Subcutaneous abdominal adipose tissue (tissue), 5 donors: Measurements from ENCODE around the gene IST1.

Experiments used
- H3K27ac ChIP-seq: one replicate; pipeline ENCODE4 v1.7.0; 2013; ENCODE audit warnings: low read depth, mild to moderate bottlenecking, inconsistent platforms, low read length, moderate library complexity
- H3K27me3 ChIP-seq, 5 donors: one replicate each; pipeline ENCODE4 v1.7.0; 2013; ENCODE audit warnings: low read length in 5 of 5, inconsistent platforms in 1 of 5; ENCODE audit not compliant: control insufficient read depth in 5 of 5, insufficient read depth in 4 of 5
- H3K36me3 ChIP-seq, 5 donors: one replicate each; pipeline ENCODE4 v1.7.0; 2013; ENCODE audit warnings: low read length in 5 of 5; ENCODE audit not compliant: control insufficient read depth in 5 of 5, insufficient read depth in 5 of 5
- H3K4me1 ChIP-seq, 5 donors: one replicate each; pipeline ENCODE4 v1.7.0; 2013; ENCODE audit warnings: low read length in 5 of 5, mild to moderate bottlenecking in 3 of 5, moderate library complexity in 1 of 5; ENCODE audit not compliant: control insufficient read depth in 5 of 5, insufficient read depth in 5 of 5
- H3K4me3 ChIP-seq, 5 donors: one replicate each; pipeline ENCODE4 v1.7.0; 2013; ENCODE audit warnings: low read length in 5 of 5, low read depth in 1 of 5
- H3K9ac ChIP-seq, 5 donors: one replicate each; pipeline ENCODE4 v1.7.0; 2013; ENCODE audit warnings: low read length in 5 of 5, mild to moderate bottlenecking in 4 of 5, moderate library complexity in 3 of 5
- H3K9me3 ChIP-seq, 5 donors: one replicate each; pipeline ENCODE4 v1.7.0; 2013; ENCODE audit warnings: low read length in 5 of 5; ENCODE audit not compliant: control insufficient read depth in 5 of 5
- donor health status: healthy.
- donor health status: healthy.
- donor health status: healthy.
- donor health status: healthy.
- donor health status: healthy.

IST1 gene

GRCh38 chr16:71873199-71873598 lies 22.1 kb upstream of the IST1 start:
- H3K27me3 ChIP-seq: no peaks in the 10 kb centered on the region
- H3K27ac ChIP-seq: no peak overlapping the region
- no peaks in the 10 kb centered on the region for H3K4me1 ChIP-seq
- no peak overlapping the region for H3K9ac ChIP-seq
- peaks cover 7 to 36% (median 12%) of the 10 kb centered on the region in 5 donors for H3K36me3 ChIP-seq
- H3K9me3 ChIP-seq: no peaks in the 10 kb centered on the region
- no peak overlapping the region for H3K4me3 ChIP-seq

GRCh38 chr16:71878911-71879310 lies 16.4 kb upstream of the IST1 start:
- Histone ChIP-seq H3K36me3 (peaks cover 12 to 47% (median 17%) of the 10 kb centered on the region in 5 donors), H3K9ac (no peak overlapping the region), H3K27ac (no peak overlapping the region), H3K27me3 (no peaks in the 10 kb centered on the region), H3K4me1 (peaks cover 3 to 16% (median 14%) of the 10 kb centered on the region in 5 donors), H3K4me3 (no peak overlapping the region), H3K9me3 (no peaks in the 10 kb centered on the region)

- Histone ChIP-seq H3K27ac (no peak overlapping the region), H3K4me3 (no peak overlapping the region), H3K27me3 (no peaks in the 10 kb centered on the region), H3K36me3 (peaks cover 12 to 40% (median 17%) of the 10 kb centered on the region in 5 donors), H3K4me1 (peaks cover 3 to 26% (median 21%) of the 10 kb centered on the region in 5 donors), H3K9me3 (no peaks in the 10 kb centered on the region), H3K9ac (peak overlapping the region in 1 of 5 donors; percentile 2)
These were observed 15.2 kb upstream of the IST1 start for GRCh38 chr16:71880176-71880575.

DNA sequence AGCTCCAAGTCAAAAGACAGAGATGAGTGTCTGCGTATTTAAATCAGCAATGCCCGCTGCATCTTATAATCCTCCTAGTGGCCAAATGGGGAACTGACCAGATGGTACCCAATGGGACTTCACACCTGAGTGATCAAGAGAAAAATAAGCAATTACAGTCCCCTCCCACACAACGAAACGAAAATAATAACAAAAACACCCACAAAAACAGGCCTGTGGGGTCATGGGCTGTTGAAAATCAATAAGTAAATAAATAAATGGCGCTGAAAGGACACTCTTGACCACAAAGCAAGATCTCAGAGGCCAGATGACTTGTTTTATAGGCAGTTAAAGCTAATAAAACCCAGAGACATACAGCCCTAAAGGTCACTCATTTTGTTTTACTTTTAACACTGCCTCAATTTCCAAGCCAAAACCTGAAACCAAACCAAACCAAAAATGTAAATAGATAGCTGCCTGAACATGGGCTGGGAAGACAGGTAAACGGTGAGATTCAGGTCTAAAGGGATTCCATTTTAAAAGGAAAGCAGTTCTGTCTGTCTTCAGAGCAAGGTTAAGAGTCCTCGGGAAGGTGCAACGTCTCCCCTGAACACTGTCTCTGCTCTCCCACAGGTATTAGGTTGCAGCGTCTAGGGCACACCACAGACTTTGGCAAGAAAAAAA lies 12.7 kb upstream of the IST1 start:
- Histone ChIP-seq H3K27ac (peak overlapping the region; percentile 89), H3K4me1 (peaks cover 3 to 28% (median 24%) of the 10 kb centered on the region in 5 donors), H3K27me3 (no peaks in the 10 kb centered on the region), H3K9me3 (no peaks in the 10 kb centered on the region), H3K36me3 (peaks cover 9 to 25% (median 14%) of the 10 kb centered on the region in 5 donors), H3K9ac (peak overlapping the region in 3 of 5 donors; percentile 47 to 66 (median 61)), H3K4me3 (peak overlapping the region in 4 of 5 donors; percentile 60 to 88 (median 82))

DNA sequence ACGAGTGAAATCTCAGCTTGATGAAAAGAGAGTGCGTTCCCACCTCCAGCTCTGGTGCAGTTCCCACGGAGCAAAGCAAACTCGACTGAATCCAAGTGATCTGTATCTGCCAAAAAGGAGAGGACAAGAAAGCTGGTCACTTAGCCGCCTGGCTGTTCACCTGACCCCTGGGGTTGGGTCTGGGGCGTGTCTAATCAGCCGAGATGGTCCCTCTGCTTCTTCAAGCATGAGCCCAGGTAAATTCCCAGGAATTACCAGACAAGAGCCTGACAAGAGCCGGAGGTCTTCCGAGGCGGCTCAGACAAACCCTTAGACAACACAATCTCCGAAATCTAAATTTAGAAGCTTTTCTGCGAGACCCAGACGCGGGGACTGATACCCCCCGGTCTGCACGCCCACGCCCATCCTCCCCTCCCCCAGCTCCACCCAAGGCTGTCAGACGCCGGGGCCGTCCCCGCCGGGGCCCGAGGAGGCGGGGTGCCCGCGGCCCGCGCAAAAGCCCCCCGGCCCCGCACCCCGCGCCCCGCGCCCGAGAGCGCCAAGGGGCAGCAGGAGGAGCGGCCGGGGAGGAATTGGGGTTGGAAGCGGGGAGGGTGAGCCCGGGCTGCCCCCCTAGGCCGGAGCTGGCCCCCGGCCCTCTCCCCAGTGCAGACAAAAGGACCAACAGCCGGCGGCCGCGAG lies 12.0 kb upstream of the IST1 start:
- H3K36me3 ChIP-seq: peaks cover 9 to 25% (median 14%) of the 10 kb centered on the region in 5 donors
- H3K4me3 ChIP-seq: peak overlapping the region; percentile 60 to 88 (median 81)
- peak overlapping the region in 4 of 5 donors; percentile 61 to 96 (median 80) for H3K9ac ChIP-seq
- H3K27ac ChIP-seq: peak overlapping the region; percentile 89
- H3K27me3 ChIP-seq: no peaks in the 10 kb centered on the region
- no peaks in the 10 kb centered on the region for H3K9me3 ChIP-seq
- H3K4me1 ChIP-seq: peaks cover 3 to 28% (median 24%) of the 10 kb centered on the region in 5 donors

GRCh38 chr16:71883849-71884638 lies 11.3 kb upstream of the IST1 start, which contains the start of gene ZNF821:
ZNF821 (minus strand) TSS chr16:71884182; CDS start chr16:71879946, 4,236 bp downstream.
- Histone ChIP-seq H3K4me3 (peak within 1 kb of the TSS; percentile 73 to 88 (median 81)), H3K27me3 (no peaks in the 10 kb centered on the region), H3K36me3 (peaks cover 6 to 18% (median 10%) of the 10 kb centered on the region in 5 donors), H3K9me3 (no peaks in the 10 kb centered on the region), H3K27ac (peak within 1 kb of the TSS; percentile 89), H3K4me1 (peaks cover 3 to 28% (median 24%) of the 10 kb centered on the region in 5 donors), H3K9ac (peak within 1 kb of the TSS; percentile 68 to 96 (median 93))

DNA sequence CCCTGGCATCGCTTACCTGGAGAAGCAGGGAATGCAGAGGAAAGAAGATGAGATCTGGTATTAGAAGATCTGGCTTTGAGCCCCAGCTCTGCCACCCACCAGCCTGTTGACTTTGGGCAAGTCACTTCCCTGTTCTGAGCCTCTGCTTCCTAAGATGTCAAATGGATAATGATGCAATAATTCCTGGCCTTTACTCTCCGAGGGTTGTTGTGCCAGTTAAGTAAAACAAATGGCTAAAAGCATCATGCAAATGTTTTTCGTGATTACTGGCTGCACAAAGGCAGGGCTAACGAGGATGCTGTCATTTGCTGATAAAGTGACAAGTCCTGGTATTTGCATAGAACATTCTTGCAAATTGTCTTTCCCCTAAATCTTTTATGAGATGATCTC lies 10.1 kb upstream of the IST1 start:
- Histone ChIP-seq H3K27me3 (no peaks in the 10 kb centered on the region), H3K4me1 (peaks cover 3 to 28% (median 22%) of the 10 kb centered on the region in 5 donors), H3K36me3 (peaks cover 0 to 8% (median 2%) of the 10 kb centered on the region in 5 donors), H3K9me3 (no peaks in the 10 kb centered on the region), H3K9ac (no peak overlapping the region), H3K27ac (no peak overlapping the region), H3K4me3 (peak overlapping the region in 1 of 5 donors; percentile 73)

DNA sequence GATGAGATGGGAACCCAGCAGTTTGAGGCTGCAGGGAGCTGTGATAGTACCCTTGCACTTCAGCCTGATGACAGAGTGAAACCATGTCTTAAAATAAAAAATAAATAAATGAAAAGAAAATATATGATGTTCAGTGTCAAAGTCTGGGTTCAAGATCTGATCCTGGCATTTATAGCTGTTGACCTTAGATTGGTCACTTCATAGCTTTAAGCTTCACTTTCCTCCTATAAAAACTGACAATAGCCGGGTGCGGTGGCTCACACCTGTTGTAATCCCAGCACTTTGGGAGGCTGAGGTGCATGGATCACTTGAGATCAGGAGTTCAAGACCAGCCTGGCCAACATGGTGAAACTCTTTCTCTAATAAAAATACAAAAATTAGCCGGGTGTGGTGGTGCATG lies 6.2 kb upstream of the IST1 start:
- peaks cover 0 to 17% (median 13%) of the 10 kb centered on the region in 5 donors for H3K4me1 ChIP-seq
- H3K36me3 ChIP-seq: no peaks in the 10 kb centered on the region
- H3K27ac ChIP-seq: no peak overlapping the region
- H3K9me3 ChIP-seq: no peaks in the 10 kb centered on the region
- no peak overlapping the region for H3K4me3 ChIP-seq
- no peak overlapping the region for H3K9ac ChIP-seq
- no peaks in the 10 kb centered on the region for H3K27me3 ChIP-seq

- H3K27ac ChIP-seq: peak overlapping the region; percentile 99
- H3K36me3 ChIP-seq: no peaks in the 10 kb centered on the region
- H3K4me3 ChIP-seq: peak overlapping the region; percentile 67 to 98 (median 88)
- peak overlapping the region in 4 of 5 donors; percentile 59 to 98 (median 91) for H3K9ac ChIP-seq
- H3K27me3 ChIP-seq: no peaks in the 10 kb centered on the region
- no peaks in the 10 kb centered on the region for H3K9me3 ChIP-seq
- peaks cover 0 to 34% (median 26%) of the 10 kb centered on the region in 5 donors for H3K4me1 ChIP-seq
These were observed 1.5 kb upstream of the IST1 start for GRCh38 chr16:71893888-71894228.
